Measurements from ENCODE around the gene C1orf174. TPM values are rescaled to one million over a fixed set of nuclear protein-coding genes. Genes with fewer than 3 reads are reported as not detected.

The C1orf174 gene
- total RNA-seq, 1 donor: 21.0 TPM

- no peak overlapping the region for H3K4me3 ChIP-seq (ENCODE audit: low read length)
- H3K9me3 ChIP-seq (ENCODE audit: low read depth, low read length): no peaks in the 10 kb centered on the region
- peaks cover 28% of the 10 kb centered on the region for H3K4me1 ChIP-seq (ENCODE audit: insufficient read depth, low read length)
- H3K27me3 ChIP-seq (ENCODE audit: insufficient read depth, low read length): no peaks in the 10 kb centered on the region
Measured at GRCh38 chr1:3896396-3897000, 3.6 kb downstream of the C1orf174 start.

DNA sequence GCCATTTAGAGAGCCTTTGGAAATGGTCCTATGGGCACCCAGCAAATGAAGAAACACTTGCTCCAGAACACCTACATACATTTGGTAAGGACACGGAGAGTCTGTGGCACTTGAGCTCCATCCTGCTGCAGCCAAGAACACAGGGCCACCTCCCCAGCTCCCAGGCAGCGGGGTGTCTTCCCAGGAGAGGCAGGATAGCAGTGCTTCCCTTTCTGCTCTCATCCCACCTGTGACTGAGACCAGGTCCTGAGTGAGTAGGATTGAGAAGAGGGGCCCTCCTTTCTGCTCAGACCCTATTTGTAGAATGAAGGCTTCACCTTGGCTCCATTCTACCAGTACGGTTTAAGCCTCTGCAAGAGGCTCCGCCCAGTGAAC, 4.1 kb downstream of the C1orf174 start:
- H3K4me1 ChIP-seq (ENCODE audit: insufficient read depth, low read length): peaks cover 28% of the 10 kb centered on the region
- H3K9me3 ChIP-seq (ENCODE audit: low read depth, low read length): no peaks in the 10 kb centered on the region
- no peak overlapping the region for H3K4me3 ChIP-seq (ENCODE audit: low read length)
- no peaks in the 10 kb centered on the region for H3K27me3 ChIP-seq (ENCODE audit: insufficient read depth, low read length)

GRCh38 chr1:3895279-3895950, 4.7 kb downstream of the C1orf174 start:
- Histone ChIP-seq H3K4me1 (ENCODE audit: insufficient read depth, low read length) (peaks cover 34% of the 10 kb centered on the region), H3K9me3 (ENCODE audit: low read depth, low read length) (no peaks in the 10 kb centered on the region), H3K4me3 (ENCODE audit: low read length) (no peak overlapping the region), H3K27me3 (ENCODE audit: insufficient read depth, low read length) (no peaks in the 10 kb centered on the region)

GRCh38 chr1:3894626-3895278, 5.3 kb downstream of the C1orf174 start:
- Histone ChIP-seq H3K4me1 (ENCODE audit: insufficient read depth, low read length) (peaks cover 38% of the 10 kb centered on the region), H3K4me3 (ENCODE audit: low read length) (no peak overlapping the region), H3K27me3 (ENCODE audit: insufficient read depth, low read length) (no peaks in the 10 kb centered on the region), H3K9me3 (ENCODE audit: low read depth, low read length) (no peaks in the 10 kb centered on the region)

DNA sequence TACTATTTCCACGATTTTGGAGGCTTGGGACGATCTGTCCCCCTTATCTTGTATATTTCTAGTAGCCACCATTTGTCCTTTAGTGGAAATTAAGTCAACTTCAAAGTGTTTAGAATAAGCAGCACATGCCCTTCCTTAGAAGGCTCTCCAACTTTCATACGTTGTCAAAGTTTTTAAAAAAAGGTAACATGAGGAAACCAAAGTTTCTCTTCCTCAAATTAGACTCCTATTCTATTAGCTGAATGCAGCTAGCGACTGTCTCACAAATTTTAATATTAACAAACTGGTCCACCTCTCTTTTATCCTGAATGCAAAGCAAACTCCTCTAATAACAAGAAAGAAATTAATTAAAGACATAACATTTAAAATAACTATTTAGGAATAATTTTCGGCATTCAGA, 6.9 kb downstream of the C1orf174 start:
- Histone ChIP-seq H3K9me3 (ENCODE audit: low read depth, low read length) (no peaks in the 10 kb centered on the region), H3K4me3 (ENCODE audit: low read length) (no peak overlapping the region), H3K27me3 (ENCODE audit: insufficient read depth, low read length) (no peaks in the 10 kb centered on the region), H3K4me1 (ENCODE audit: insufficient read depth, low read length) (peaks cover 35% of the 10 kb centered on the region)

DNA sequence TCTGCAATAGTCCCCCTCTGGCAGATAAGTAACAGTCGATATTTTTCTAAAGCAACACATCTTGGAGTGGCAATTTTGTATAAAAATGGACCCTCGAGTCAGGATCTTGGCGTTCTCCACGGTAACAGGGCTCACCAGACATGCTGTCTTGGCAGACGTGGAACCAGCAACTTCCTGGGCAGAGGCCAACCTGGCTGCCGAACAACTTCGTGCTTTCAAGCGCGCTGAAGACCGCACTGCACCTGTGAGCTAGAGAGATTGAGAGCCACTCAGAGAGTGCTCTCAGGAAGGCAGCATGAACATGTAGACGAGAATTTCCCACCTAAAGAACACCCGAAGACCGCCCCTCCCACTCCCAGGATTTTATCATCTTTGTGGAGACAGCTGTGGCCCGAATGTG, 7.3 kb downstream of the C1orf174 start:
- Histone ChIP-seq H3K4me3 (ENCODE audit: low read length) (no peak overlapping the region), H3K9me3 (ENCODE audit: low read depth, low read length) (no peaks in the 10 kb centered on the region), H3K4me1 (ENCODE audit: insufficient read depth, low read length) (peaks cover 35% of the 10 kb centered on the region), H3K27me3 (ENCODE audit: insufficient read depth, low read length) (no peaks in the 10 kb centered on the region)

- Histone ChIP-seq H3K4me1 (ENCODE audit: insufficient read depth, low read length) (peaks cover 35% of the 10 kb centered on the region), H3K9me3 (ENCODE audit: low read depth, low read length) (no peaks in the 10 kb centered on the region), H3K27me3 (ENCODE audit: insufficient read depth, low read length) (no peaks in the 10 kb centered on the region), H3K4me3 (ENCODE audit: low read length) (no peak overlapping the region)
Measured at GRCh38 chr1:3891329-3891865, 8.7 kb downstream of the C1orf174 start.

DNA sequence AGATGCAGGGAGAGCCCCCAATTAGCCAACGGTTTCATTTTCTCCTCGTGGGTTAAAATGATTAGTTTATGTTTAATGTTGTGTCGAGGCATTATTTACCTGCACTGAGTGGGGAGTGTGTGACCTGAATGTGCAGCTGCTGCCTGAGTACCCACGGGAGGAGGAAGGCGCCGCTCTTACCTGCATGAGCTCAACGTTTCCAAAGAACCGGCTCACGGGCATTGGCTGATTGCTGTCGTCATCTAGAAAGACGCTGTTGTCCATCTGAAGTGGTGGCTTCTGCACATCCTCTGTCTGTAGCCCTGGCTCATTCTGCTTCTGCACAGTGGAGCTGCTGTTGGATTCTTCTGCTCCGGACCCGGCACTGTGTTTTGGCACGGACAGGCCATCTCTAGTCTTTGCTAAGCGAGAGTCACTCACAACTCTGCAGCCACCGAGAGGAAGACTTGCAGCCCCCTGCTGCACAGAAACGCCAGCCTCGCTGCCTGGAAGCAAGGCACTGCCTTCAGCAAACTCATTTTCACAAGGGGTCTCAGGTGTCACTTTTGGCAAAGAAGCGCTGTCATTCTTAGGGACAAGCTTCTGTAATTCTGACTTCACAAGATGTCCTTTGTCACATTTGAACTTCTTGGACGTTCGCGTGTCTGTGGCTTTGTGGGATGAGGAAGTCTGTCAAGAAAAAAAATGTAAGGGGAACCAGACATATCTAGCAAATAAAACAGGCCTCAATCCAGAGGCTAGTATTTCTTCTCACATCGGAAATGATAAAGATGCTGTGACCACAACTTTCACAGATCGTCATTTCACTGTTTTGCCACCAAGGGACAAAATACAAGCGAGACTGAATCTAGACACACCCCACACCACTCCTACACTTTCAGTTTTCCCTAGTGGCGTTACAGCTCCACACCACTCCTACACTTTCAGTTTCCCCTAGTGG, 9.4 kb downstream of the C1orf174 start:
- no peaks in the 10 kb centered on the region for H3K9me3 ChIP-seq (ENCODE audit: low read depth, low read length)
- H3K4me3 ChIP-seq (ENCODE audit: low read length): no peak overlapping the region
- peaks cover 35% of the 10 kb centered on the region for H3K4me1 ChIP-seq (ENCODE audit: insufficient read depth, low read length)
- H3K27me3 ChIP-seq (ENCODE audit: insufficient read depth, low read length): no peaks in the 10 kb centered on the region

DNA sequence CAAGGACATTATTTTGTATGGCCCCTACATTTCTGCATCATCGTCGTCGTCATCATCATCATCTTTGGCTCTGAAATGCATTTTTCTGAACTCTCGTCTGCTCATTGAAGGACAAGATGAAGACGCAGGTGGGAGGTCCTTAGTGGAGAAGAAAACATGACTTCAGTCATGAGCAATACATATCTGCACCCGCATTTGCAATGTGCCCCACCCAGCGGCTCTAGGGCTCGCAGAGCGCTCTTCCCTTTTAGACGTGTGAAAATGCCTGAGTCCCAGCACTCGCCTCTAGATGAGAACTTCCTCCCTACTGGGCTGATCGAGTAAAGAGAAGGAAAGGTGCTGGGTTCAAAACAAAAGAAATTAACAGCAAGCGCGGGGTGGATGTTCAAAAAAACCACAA, 10.1 kb downstream of the C1orf174 start:
- Histone ChIP-seq H3K4me1 (ENCODE audit: insufficient read depth, low read length) (peaks cover 35% of the 10 kb centered on the region), H3K9me3 (ENCODE audit: low read depth, low read length) (no peaks in the 10 kb centered on the region), H3K4me3 (ENCODE audit: low read length) (no peak overlapping the region), H3K27me3 (ENCODE audit: insufficient read depth, low read length) (no peaks in the 10 kb centered on the region)

- no peaks in the 10 kb centered on the region for H3K27me3 ChIP-seq (ENCODE audit: insufficient read depth, low read length)
- H3K4me1 ChIP-seq (ENCODE audit: insufficient read depth, low read length): peaks cover 30% of the 10 kb centered on the region
- H3K9me3 ChIP-seq (ENCODE audit: low read depth, low read length): no peaks in the 10 kb centered on the region
- no peak overlapping the region for H3K4me3 ChIP-seq (ENCODE audit: low read length)
Measured at GRCh38 chr1:3888301-3888700, 11.8 kb downstream of the C1orf174 start.

DNA sequence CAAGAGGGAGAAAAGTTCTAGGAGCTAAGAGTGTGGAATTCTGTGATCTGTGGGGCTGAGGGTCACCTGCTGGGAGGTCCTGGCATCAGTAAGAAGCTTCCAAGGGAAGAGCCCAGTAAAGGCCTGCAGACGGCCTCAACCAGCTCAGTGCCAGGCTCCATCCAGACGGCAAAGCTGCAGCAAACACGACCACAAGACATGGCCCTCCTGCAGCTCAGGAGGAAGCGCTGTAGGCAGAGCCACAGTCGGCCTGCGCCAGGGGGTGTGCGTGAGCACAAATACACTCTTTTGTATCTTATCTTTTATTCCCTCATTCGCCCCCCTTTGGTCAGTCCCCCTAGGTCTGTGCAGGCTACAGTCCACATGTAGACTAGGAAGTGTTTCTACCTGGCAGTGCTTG, 13.4 kb downstream of the C1orf174 start:
- Histone ChIP-seq H3K4me1 (ENCODE audit: insufficient read depth, low read length) (peaks cover 23% of the 10 kb centered on the region), H3K27me3 (ENCODE audit: insufficient read depth, low read length) (no peaks in the 10 kb centered on the region), H3K9me3 (ENCODE audit: low read depth, low read length) (no peaks in the 10 kb centered on the region), H3K4me3 (ENCODE audit: low read length) (no peak overlapping the region)

DNA sequence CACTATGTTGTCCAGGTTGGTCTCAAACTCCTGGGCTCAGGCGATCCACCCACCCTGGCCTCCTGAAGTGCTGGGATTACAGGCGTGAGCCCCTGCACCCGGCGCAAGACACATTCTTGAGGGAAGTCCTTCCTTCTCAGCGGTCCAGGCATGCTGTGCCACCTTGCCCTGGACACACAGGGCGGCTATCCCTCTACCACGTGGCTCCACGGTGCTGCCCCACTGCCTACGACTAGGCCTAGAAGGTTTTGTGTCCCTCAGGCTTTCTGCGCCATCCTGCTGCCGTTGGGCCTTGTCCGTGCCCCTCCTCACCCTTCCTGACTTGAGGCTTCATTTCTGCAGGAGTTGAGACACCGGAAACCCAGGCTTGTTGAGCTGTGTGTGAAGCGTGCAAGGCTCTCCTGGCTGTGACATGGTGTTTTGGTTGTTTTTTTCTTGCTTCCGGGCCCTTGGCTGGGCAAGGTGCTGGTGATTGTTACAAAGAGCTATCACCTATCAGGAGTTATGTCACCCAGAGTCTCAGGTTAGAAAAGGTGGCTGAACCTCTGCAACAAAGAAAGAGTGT, 13.9 kb downstream of the C1orf174 start:
- Histone ChIP-seq H3K4me3 (ENCODE audit: low read length) (no peak overlapping the region), H3K4me1 (ENCODE audit: insufficient read depth, low read length) (peaks cover 18% of the 10 kb centered on the region), H3K9me3 (ENCODE audit: low read depth, low read length) (no peaks in the 10 kb centered on the region), H3K27me3 (ENCODE audit: insufficient read depth, low read length) (no peaks in the 10 kb centered on the region)

DNA sequence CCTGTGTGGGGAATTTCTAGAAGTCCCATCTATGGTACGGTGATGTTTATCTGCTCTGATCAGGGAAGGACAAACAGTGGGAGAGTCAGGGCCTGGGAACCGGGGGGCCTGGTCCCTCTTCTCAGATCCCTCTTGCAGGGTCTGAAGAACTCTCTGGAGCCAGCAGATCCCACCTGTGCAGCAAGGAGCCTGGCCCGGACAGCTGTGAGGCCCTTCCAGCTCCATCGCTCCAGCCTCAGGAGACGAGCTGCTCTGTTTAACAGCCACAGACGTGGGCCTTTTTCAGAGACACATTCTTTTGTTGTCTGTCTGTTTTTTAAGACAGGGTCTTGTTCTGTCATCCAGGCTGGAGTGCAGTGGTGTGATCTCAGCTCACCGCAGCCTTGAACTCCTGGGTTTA, 14.5 kb downstream of the C1orf174 start:
- Histone ChIP-seq H3K4me1 (ENCODE audit: insufficient read depth, low read length) (peaks cover 13% of the 10 kb centered on the region), H3K27me3 (ENCODE audit: insufficient read depth, low read length) (no peaks in the 10 kb centered on the region), H3K4me3 (ENCODE audit: low read length) (no peak overlapping the region), H3K9me3 (ENCODE audit: low read depth, low read length) (no peaks in the 10 kb centered on the region)

DNA sequence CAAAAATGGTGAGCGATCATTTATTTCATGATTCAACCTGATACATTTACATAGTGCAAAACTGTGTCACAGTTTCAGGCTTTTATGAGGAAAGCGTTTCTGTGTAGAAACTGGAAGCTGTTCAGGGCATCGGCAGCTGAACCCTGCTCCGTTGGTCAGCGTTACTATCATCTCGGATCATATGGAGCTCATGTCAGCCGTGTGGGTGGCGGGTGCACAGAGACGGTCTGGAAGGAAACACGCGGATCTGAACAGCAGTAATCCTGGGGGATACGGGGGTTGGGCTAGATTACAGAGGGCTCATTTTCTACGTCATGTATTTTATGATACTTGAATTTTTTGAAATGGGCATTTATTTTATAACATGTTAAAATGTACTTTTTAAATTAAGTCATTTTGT, 15.1 kb downstream of the C1orf174 start:
- Histone ChIP-seq H3K9me3 (ENCODE audit: low read depth, low read length) (no peaks in the 10 kb centered on the region), H3K4me3 (ENCODE audit: low read length) (no peak overlapping the region), H3K27me3 (ENCODE audit: insufficient read depth, low read length) (no peaks in the 10 kb centered on the region), H3K4me1 (ENCODE audit: insufficient read depth, low read length) (peaks cover 6% of the 10 kb centered on the region)
